NCI-H2107 (cell line): Measurements from ENCODE around the gene ISLR2.
"Not testable (repeated sequence)": the region's sequence is repeated elsewhere in the genome, so short reads cannot be mapped to it uniquely, and the experiment has no call there.

Experiments
- DNase-seq: peaks from one replicate; lab custom pipeline; 2025; lab: John Stamatoyannopoulos, UW

ISLR2 gene, protein sequence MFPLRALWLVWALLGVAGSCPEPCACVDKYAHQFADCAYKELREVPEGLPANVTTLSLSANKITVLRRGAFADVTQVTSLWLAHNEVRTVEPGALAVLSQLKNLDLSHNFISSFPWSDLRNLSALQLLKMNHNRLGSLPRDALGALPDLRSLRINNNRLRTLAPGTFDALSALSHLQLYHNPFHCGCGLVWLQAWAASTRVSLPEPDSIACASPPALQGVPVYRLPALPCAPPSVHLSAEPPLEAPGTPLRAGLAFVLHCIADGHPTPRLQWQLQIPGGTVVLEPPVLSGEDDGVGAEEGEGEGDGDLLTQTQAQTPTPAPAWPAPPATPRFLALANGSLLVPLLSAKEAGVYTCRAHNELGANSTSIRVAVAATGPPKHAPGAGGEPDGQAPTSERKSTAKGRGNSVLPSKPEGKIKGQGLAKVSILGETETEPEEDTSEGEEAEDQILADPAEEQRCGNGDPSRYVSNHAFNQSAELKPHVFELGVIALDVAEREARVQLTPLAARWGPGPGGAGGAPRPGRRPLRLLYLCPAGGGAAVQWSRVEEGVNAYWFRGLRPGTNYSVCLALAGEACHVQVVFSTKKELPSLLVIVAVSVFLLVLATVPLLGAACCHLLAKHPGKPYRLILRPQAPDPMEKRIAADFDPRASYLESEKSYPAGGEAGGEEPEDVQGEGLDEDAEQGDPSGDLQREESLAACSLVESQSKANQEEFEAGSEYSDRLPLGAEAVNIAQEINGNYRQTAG

GRCh38 chr15:74130155-74130848 is at the start of gene ISLR2:
ISLR2 (plus strand) TSS chr15:74130586; CDS start chr15:74132755, 2,169 bp downstream.
- DNase-seq, result no peak

DNA sequence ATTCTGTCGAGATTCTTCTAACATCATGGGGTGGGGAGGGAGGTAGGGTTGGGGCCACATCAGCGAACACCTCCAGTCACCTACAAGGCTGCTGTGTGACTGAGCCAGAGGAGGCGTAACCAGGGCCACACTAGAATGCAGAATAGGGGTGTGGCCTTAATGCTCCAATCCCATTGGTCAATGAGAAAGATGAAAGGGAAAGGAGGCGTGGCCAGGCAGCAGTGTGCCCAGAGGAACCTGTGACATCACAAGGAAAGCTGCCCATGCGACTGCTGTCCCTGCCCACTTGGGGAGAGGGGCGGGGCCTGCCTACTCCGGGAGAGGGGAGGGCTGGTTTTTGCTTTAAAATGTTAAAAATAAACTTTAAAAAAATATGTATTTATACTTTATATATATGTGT is 47.9 kb upstream of the ISLR2 start, which contains the start of gene GOLGA6A:
TSS of gene GOLGA6A (minus strand) at position 101 of the 400 bp plus-strand sequence. CDS start at position 60, 41 bp downstream.
- DNase-seq, result not testable (repeated sequence)

- DNase-seq, result not testable (repeated sequence)
These were observed 35.8 kb upstream of the ISLR2 start for GRCh38 chr15:74094567-74094966.

DNA sequence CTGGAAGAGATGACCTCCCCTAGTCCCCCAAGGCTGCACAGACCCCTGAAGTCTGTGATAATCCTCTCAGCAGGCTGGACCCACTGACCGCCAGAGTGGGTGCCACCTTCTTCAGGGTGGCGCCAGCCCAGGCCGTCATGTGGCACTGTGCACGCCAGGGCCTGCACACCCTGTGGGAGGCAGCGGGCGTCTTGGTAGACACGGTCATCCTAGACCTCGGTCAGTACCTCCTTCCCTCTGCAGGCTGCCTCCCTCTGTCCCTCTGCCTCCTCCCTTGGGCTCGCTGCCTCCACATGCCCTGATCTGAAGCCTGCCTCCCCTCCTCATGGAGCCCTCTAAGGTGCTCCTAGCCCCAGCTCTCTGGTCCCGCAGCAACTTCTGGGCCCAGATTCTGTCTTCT is 34.8 kb upstream of the ISLR2 start:
- DNase-seq, result not testable (repeated sequence)

GRCh38 chr15:74096753-74097474 is 33.5 kb upstream of the ISLR2 start:
- not testable (repeated sequence) for DNase-seq

DNA sequence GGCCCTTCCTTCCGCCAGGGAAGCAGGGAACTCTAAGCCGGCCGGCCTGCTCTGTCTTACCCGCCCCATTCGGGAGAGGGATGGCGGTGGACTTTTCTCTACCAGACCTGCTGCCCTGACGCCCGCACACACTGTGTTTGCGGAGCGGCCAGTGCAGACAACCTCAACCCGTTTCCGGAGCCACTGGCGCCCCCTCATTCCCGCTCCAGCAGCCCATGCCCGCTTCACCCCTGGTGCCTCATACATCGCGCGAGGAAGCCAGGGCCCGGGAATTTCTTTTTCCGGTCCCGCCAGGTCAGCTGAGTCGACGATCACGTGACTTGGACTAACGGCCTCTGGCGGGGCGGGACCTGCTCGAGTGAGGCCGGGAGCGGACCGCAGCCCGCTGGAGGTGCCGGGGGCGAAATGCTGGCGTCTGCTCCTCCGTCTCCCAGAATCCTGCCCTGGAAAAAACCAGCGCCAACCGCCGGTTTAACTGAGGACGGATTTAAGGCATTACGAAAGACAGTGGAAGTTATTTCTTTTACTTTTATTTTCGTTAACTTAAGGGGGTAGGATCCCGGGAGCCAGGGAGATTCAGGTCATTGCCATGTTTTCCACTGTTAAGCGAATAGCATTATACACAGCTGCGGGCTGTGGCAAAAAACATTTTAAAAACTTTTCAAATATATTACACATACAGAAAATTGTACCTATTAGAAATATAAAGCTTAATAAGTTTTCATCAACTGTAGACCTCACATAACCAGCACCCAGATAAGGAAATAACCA is 30.2 kb upstream of the ISLR2 start:
- not testable (repeated sequence) for DNase-seq

DNA sequence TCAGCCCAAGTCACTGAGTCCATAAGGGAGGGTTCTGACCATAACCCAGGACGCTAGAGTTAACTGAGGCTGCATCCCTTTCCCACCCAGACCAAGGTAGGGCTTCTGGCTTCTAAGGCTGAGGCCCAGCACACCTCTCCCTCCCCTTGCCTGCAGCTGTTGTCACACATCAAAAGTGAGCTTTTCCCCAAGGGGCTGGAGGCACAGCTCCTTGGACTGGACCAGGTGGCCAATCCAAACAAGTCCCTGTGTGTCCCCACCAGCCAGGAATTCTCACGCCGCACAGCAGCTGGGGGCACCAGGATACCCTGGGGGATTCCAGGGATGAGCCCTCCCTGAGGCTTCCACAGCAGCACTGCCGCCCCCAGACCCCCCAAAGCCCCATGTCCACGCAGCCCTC is 22.3 kb upstream of the ISLR2 start:
- DNase-seq, result no peak

GRCh38 chr15:74108611-74109010 is 21.8 kb upstream of the ISLR2 start:
- DNase-seq, result not testable (repeated sequence)

DNA sequence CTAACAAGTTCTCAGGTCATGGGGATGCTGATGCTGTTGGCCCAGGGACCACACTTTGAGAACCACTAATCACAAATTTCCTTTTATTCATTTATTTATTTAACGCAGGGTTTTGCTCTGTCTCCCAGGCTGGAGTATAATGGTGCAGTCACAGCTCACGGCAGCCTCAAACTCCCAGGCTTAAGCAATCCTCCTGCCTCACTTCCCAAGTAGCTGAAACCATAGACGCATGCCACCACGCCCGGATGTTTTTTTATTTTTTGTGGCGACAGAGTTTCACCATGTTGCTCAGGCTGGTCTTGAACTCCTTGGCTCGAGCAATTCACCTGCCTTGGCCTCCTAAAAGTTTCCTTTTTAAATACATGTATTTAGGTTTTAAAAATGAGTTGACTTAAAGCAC is 20.7 kb upstream of the ISLR2 start:
- DNase-seq, result no peak

GRCh38 chr15:74120426-74120825 is 10.0 kb upstream of the ISLR2 start:
- DNase-seq, result no peak

GRCh38 chr15:74121039-74121438 is 9.3 kb upstream of the ISLR2 start:
- DNase-seq, result no peak

DNA sequence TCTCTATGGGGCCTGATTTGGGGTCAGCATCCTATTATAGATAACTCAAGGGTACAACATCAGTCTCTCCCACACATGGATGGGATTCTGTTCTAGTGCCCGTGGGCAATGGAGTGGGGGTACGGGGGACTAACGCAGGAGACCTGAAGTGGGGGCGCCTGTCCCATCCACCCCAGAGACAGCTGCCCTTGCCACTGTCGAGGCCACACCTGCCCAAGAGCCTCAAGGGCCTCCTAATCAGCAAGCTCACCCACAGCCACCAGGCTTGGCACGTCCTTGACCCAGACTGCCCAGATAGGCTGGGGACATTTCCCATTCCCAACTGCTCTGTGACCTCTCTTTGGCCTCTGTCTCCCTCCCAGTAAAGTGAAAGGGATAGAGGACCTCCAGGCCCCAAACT is 8.5 kb upstream of the ISLR2 start:
- no peak for DNase-seq

DNA sequence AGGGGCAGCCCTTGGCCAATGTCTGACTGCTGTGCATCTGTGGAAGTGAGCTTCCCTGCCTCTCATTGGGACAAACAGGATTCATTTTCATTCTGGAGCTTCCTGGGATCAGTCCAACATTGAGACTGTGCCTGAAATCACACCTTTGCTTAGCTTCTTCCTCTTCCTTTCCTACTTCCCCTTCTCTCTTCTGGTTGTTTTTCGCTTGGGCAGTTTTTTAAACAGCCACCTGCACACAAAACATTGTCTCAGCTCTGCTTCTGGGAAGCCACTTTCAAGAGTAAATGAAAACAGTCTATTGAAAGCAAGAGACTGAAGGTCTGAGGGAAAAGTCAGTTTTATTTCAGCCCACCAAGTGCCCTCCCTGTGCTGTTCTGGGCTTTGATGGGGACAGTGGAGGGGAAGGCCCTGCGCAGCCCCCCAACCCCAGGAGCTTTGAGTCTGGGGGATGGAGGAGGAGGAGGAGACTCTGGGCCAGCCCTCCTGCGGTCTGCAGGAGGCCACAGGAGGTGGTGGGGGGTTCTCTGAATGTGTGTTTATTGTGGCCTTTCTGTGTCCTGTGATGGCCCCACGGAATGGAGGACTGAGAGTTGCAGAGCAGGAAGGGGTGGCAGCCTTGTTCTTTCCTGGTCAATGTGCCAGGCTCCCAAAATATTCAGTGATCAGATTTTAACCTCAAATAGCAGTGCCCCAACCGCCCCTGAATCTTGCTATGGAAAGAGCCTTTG is 7.8 kb upstream of the ISLR2 start:
- no peak for DNase-seq

DNA sequence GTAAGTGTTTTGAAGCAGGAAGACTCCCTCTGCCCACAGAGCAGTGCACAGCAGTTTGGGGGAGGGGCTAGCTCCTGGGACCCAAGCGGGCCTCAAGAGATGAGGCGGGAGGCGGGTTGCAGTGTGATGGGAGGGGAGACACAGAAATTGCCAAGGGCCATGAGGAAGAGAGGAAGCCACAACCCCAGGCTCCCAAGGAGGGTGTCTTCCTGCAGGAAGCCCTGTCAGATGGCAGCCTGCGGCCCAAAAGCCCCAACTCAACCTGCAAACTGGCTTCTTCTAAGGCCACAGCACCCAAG is 7.3 kb upstream of the ISLR2 start:
- no peak for DNase-seq

- no peak for DNase-seq
These were observed 6.7 kb upstream of the ISLR2 start for GRCh38 chr15:74123658-74124057.

- DNase-seq, result no peak
These were observed 6.2 kb upstream of the ISLR2 start for GRCh38 chr15:74124196-74124595.

DNA sequence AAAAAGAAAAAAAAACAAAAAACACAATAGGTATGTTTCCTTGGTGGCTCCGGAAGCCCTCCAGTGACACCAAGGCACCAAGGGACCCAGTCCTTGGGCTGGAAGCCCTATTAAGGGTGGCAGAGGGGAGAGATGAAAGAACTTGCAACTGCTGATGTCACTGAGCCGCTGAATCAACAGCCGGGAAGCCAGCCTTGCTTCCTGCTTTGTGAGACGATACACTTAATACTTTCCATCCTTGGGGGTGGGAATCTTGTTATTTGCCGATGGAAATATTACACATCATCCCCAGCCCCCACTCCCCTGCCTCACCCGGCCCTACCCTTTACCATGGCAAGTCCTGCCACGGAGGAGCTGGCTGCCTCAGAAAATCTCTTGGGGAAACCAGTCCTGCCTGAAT is 5.6 kb upstream of the ISLR2 start:
- no peak for DNase-seq

GRCh38 chr15:74127255-74127953 is 3.0 kb upstream of the ISLR2 start:
- peak; percentile 77 for DNase-seq

DNA sequence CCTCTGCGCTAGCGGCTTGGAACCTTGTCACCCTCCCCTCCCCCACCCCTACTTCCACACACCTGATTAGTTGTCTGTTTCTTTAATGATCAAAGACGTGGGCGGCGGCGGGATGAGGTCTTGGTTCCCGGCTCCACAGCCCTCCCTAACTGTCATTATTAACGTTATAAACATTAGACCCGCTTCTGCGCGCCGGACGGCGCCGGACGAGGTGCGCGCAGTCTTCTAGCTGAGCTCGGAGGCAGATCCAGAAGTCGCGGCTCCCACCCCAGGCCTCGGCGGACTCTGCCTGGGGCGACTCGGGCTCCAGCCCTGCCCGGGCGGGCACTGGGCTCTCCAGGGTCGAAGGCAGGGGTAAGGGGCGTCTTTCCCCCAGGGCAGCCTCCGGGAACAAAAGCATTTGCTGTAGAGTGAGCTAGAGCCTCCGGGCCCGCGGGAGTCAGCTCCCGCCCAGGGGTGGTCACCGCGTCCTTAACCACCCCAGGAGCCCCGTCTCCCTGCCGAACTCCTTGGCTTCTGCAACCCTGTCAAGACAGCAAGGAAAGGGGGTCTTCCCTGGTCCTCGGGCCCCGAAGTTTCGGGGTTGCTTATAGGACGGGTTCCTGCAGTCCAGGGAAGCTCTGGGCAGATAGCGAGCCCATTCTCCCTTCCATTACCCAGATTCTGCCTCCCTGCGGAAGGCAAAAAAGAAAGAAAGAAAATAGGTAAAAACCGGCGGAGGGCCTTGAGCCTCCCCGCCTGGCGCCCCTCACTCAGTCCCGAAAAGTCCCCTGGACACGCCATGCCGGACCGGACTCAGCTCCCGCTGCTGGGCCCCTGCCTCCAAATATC is 2.2 kb upstream of the ISLR2 start:
- no peak for DNase-seq
